ENCODE measurements around the gene HTR3D. TPM values are rescaled to one million over a fixed set of nuclear protein-coding genes. Genes with fewer than 3 reads are reported as not detected.

The HTR3D gene
- total and polyA plus RNA-seq, 9 of the 15 experiments (the other 6 are each of a cell fraction or from before 2014, with no cell fraction given): not detected

GRCh38 chr3:183988216-183988790 lies 43.2 kb upstream of the HTR3D start (continued):
- TF ChIP-seq JUN (IDR thresholded peaks at IDR 0.05; ENCODE audit: borderline replicate concordance, low read depth, low read length): no peak
- no peak for TF ChIP-seq JUN (CRISPR knock-in tag; IDR thresholded peaks at IDR 0.05; ENCODE audit: borderline replicate concordance)
- TF ChIP-seq ZNF584 (CRISPR knock-in tag; IDR thresholded peaks at IDR 0.05; ENCODE audit: low read depth): 0 out of 2 replicates have a peak, but pooled peaks have one; percentile 29
- no peak for TF ChIP-seq MIER1 (IDR thresholded peaks at IDR 0.05; ENCODE audit: low read depth)
- peak; percentile 54 for TF ChIP-seq E2F8 (IDR thresholded peaks at IDR 0.05; ENCODE audit: low read depth, partially characterized antibody)
- no peak for TF ChIP-seq SP2 (IDR thresholded peaks at IDR 0.05; ENCODE audit: extremely low read depth, low read depth, low read length, poor library complexity, severe bottlenecking)
- TF ChIP-seq CBX1 (IDR thresholded peaks at IDR 0.05; ENCODE audit: low read depth): no peak
- no peak for TF ChIP-seq ZC3H11A (IDR thresholded peaks at IDR 0.05; ENCODE audit: low read depth, low read length)
- no peak for TF ChIP-seq ZNF239 (CRISPR knock-in tag; IDR thresholded peaks at IDR 0.05)
- no peak for TF ChIP-seq BCL6 (CRISPR knock-in tag; IDR thresholded peaks at IDR 0.05)
- no peak for TF ChIP-seq ZNF780A (CRISPR knock-in tag; IDR thresholded peaks at IDR 0.05)
- peak in 1 of 2 experiments; percentile 42; a peak in 1 of 4 replicates for TF ChIP-seq MAZ (CRISPR knock-in tag; conservative IDR thresholded peaks at IDR 0.05 in 1 of 2, IDR thresholded peaks at IDR 0.05 in 1 of 2)
- no peak for TF ChIP-seq TCF7L2 (IDR thresholded peaks at IDR 0.05; ENCODE audit: low read depth, low read length)
- no peak for TF ChIP-seq ZNF324 (CRISPR knock-in tag; IDR thresholded peaks at IDR 0.05)
- TF ChIP-seq MBD1 (CRISPR knock-in tag; IDR thresholded peaks at IDR 0.05): no peak
- TF ChIP-seq NEUROD1 (IDR thresholded peaks at IDR 0.05; ENCODE audit: borderline replicate concordance, low read depth, low read length, partially characterized antibody): peak; percentile 68
- TF ChIP-seq ELF1 (tag; IDR thresholded peaks at IDR 0.05): peak; percentile 60; the same call in 1 of the 2 replicates
- TF ChIP-seq DDX20 (tag; IDR thresholded peaks at IDR 0.05; ENCODE audit: low read depth): no peak
- no peak for TF ChIP-seq E2F3 (CRISPR knock-in tag; IDR thresholded peaks at IDR 0.05)
- peak in 1 of 2 experiments; percentile 80; a peak in 2 of 4 replicates for TF ChIP-seq HDAC1 (IDR thresholded peaks at IDR 0.05)
- no peak for TF ChIP-seq RBFOX2 (IDR thresholded peaks at IDR 0.05; ENCODE audit: low read depth, low read length)
- peak; percentile 38; the same call in 1 of the 2 replicates for TF ChIP-seq BHLHE40 (IDR thresholded peaks at IDR 0.05; ENCODE audit: low read length)
- no peak for TF ChIP-seq ZNF3 (CRISPR knock-in tag; IDR thresholded peaks at IDR 0.05)
- no peak for TF ChIP-seq ZNF165 (CRISPR knock-in tag; IDR thresholded peaks at IDR 0.05; ENCODE audit: borderline replicate concordance)
- no peak for TF ChIP-seq ZBTB9 (CRISPR knock-in tag; IDR thresholded peaks at IDR 0.05)
